Measurements from ENCODE around the gene CNEP1R1.
A peak's percentile ranks its signal among the peaks of the same experiment; 100 is the strongest.

CNEP1R1 gene

DNA sequence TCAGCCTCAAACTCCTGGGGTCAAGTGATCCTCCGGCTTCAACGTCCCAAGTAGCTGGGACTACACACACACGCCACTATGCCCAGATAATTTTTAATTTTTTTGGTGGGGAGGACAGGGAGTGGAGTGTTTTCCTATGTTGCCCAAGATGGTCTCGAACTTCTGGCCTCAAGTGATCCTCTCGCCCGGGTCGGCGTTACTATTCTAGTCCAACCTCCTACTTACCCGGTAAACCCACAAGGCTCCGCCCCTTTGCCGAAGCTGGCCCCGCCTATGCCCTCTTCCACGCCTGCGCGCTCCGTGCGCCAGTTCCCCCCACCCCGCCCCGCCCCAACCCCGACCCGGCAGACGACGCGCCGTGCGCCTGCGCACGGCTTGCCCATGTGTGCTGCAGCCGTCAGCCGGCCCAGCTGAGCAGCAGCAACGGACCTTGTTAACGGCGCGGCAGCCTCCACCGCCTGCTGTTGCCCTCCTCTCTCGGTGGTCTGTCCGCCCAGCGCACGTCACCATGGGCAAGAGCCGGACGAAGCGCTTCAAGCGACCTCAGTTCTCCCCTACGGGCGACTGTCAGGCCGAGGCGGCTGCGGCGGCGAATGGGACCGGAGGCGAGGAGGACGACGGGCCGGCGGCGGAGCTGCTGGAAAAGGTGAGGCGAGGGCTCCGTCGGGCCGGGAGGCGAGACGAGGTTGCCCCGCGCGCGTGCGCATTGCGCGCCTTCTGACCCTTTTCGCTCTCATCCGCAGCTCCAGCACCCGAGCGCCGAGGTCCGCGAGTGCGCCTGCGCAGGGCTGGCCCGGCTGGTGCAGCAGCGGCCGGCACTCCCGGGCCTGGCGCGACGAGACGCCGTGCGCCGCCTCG lies 40.8 kb downstream of the CNEP1R1 start, which contains the start of gene HEATR3:
TSS of gene HEATR3 (plus strand) at position 347 of the 858 bp plus-strand sequence. CDS start at position 509, 162 bp downstream.
- DNase-seq: peak; percentile 97

DNA sequence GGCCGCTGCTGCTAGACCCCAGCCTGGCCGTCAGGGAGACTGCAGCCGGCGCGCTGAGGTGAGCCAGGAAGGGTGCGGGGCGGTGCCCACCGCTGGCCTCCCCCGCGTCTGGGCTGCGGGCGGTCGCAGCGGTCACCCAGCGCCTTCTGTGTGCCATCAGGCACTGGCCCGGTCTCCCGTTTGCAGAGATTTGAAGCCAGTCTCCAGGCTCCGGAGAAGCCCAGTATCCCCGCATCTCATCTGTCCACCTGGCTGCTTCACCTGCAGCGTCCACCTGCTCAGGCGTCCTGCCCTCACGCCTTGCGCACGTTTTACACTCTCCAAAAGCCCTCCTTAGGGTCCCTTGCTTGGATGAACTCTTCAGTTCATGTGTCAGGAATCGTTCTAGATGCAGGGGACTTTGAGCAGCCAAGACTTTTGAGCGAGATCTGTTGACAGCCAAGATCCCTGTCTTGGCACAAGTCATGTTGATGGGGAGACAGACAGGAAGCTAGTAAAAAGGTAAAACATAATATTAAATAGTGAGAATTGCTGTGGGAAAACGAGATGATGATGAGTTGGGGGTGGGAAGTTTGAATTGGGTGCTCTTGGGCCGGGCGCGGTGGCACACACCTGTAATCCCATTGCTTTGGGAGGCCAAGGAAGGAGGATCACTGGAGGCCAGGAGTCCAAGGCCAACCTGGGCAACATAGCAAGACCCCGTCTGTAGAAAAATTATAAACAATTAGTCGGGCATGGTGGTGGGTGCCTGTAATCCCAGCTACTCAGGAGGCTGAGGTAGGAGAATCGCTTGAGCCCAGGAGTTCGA lies 41.7 kb downstream of the CNEP1R1 start:
- no peak for DNase-seq

- DNase-seq: peak; percentile 68
Observed at GRCh38 chr16:50067290-50067853, 42.3 kb downstream of the CNEP1R1 start.

- no peak for DNase-seq
Observed at GRCh38 chr16:50068550-50068949, 43.5 kb downstream of the CNEP1R1 start.

- no peak for DNase-seq
Observed at GRCh38 chr16:50069060-50069459, 44.0 kb downstream of the CNEP1R1 start.

DNA sequence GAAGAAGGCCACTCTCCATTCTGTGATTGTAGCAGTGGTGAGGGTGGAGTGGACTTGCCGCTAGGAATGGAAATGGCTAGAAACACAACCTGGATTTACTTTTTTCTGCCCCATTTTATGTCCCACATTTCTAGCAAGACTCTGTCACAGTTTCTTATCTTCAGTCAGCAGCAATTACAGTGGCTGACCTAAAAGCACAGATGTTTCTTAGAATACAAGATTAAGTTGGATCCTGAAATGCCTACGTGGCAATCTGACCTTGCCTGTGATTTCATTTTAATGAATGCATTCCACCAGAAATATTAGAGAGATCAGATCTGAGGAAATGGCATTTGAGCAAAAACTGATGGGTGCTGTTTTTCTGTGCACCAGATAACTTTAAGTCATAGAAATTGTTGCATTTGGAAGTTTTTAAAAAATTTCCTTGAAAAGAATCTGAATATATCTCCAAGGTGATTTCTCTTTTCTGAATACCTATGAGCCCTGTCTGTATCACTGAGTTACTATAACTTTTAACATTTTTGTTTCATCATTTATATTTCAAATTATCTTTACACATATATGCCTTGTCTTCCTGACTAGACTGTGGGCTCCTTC lies 46.1 kb downstream of the CNEP1R1 start:
- DNase-seq: no peak

- DNase-seq: peak; percentile 63
Observed at GRCh38 chr16:50072730-50073129, 47.7 kb downstream of the CNEP1R1 start.

GRCh38 chr16:50079397-50080140 lies 54.5 kb downstream of the CNEP1R1 start:
- no peak for DNase-seq

DNA sequence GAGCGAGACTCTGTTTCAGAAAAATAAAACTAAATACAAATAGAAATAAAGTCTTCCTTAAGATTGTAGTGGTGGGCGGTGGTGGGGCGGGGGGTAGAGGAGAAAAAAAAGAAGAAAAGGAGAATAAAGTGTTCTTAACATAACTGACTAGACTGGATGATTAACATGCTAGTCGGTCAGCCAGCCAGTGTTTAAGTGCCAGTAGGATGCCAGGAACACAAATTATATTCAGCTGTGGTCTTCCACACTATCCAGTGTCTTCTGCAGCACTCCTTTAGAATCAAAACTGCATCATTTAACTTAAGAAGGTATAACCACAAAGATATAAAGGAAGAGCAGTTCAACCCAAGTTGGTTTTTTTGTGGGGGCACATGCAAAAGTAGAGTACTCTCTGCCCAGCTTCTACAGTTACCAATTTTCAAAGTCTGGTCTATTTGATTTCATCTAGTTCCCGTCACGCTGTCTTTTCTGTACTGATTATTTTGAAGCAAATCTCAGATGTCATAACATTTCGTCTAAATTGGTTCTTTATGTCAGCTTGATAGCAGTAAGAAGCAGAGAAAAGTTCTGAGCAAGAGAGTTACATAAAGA lies 56.5 kb downstream of the CNEP1R1 start:
- DNase-seq: no peak

DNA sequence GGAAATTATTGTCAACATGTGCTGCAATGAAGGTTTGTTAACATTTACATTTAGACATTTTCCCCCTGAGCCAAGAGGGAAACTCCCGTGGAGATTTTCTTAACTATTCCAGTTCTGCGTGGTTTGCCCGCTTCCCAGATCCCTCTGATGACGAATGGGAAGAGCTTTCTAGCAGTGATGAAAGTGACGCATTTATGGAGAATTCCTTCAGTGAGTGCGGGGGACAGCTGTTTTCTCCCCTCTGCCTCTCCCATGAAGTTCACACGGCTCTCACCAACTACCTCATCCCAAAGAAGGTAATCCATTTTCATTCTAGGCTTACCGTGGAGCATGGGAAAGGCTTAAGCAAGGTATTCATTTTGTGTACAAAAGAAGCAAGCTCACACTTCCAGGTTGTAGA lies 59.0 kb downstream of the CNEP1R1 start:
- DNase-seq: no peak

GRCh38 chr16:50086176-50086575 lies 61.2 kb downstream of the CNEP1R1 start:
- DNase-seq: no peak
